Activated CD4-positive, alpha-beta T cell treated with anti-CD3 and anti-CD28 coated beads, Interleukin-2, amount 10 ng/mL, durations not matched to agents 24 days and 14 days (primary cell): ENCODE results near the gene WDR53. TPM values are rescaled to one million over a fixed set of nuclear protein-coding genes. Genes with fewer than 3 reads are reported as not detected.
"Not testable (repeated sequence)": the region's sequence is repeated elsewhere in the genome, so short reads cannot be mapped to it uniquely, and the experiment has no call there.

ENCODE experiments used
- DNase-seq: peaks from one replicate; pipeline ENCODE4 v3.0.0; 2022
- H3K27ac Mint-ChIP-seq: one replicate; pipeline ENCODE4 v1.8.0; 2022; ENCODE audit warnings: mild to moderate bottlenecking, mixed read lengths
- H3K27me3 Mint-ChIP-seq: one replicate; pipeline ENCODE4 v1.8.0; 2022; ENCODE audit warnings: mixed read lengths
- H3K36me3 Mint-ChIP-seq: one replicate; pipeline ENCODE4 v1.8.0; 2022; ENCODE audit warnings: low read depth, mild to moderate bottlenecking, mixed read lengths
- H3K4me1 Mint-ChIP-seq: one replicate; pipeline ENCODE4 v1.8.0; 2021; ENCODE audit warnings: mixed read lengths
- H3K4me3 Mint-ChIP-seq: one replicate; pipeline ENCODE4 v1.8.0; 2022; ENCODE audit warnings: mild to moderate bottlenecking, moderate library complexity, mixed read lengths
- H3K9me3 Mint-ChIP-seq: one replicate; pipeline ENCODE4 v1.8.0; 2021; ENCODE audit warnings: mixed read lengths
- intact Hi-C: fragments of 100-400 bp; cut with micrococcal nuclease; formaldehyde crosslinking; loops from one replicate; pipeline ENCODE4 v1.15.1; 2023
- total RNA-seq: library from RNA; stranded (reverse); gene quantifications from 2 replicates; pipeline ENCODE4 v1.2.3, GENCODE V29; 2022

WDR53 gene
- total RNA-seq, 1 donor from 2014 or later: 24.5 TPM

GRCh38 chr3:196596355-196596754, 28.0 kb upstream of the WDR53 start:
- peaks cover 22% of the 10 kb centered on the region for H3K27me3 Mint-ChIP-seq
- H3K4me1 Mint-ChIP-seq: peaks cover 13% of the 10 kb centered on the region
- H3K36me3 Mint-ChIP-seq: no peaks in the 10 kb centered on the region
- H3K4me3 Mint-ChIP-seq: no peak overlapping the region
- intact Hi-C loops: no loop called here
- DNase-seq: no peak
- H3K27ac Mint-ChIP-seq: no peak overlapping the region
- H3K9me3 Mint-ChIP-seq: no peaks in the 10 kb centered on the region

GRCh38 chr3:196590279-196590678, 21.9 kb upstream of the WDR53 start:
- DNase-seq: no peak
- H3K4me1 Mint-ChIP-seq: no peaks in the 10 kb centered on the region
- H3K9me3 Mint-ChIP-seq: no peaks in the 10 kb centered on the region
- peaks cover 4% of the 10 kb centered on the region for H3K36me3 Mint-ChIP-seq
- H3K4me3 Mint-ChIP-seq: no peak overlapping the region
- H3K27ac Mint-ChIP-seq: no peak overlapping the region
- intact Hi-C loops: no loop called here
- H3K27me3 Mint-ChIP-seq: peaks cover 3% of the 10 kb centered on the region

GRCh38 chr3:196585044-196585757, 16.8 kb upstream of the WDR53 start:
- Mint-ChIP-seq H3K36me3 (peaks cover 32% of the 10 kb centered on the region), H3K9me3 (no peaks in the 10 kb centered on the region), H3K27ac (no peak overlapping the region), H3K4me3 (no peak overlapping the region), H3K27me3 (no peaks in the 10 kb centered on the region), H3K4me1 (peaks cover 10% of the 10 kb centered on the region)
- intact Hi-C loops: no loop called here
- DNase-seq: no peak

- Mint-ChIP-seq H3K27ac (no peak overlapping the region), H3K36me3 (peaks cover 5% of the 10 kb centered on the region), H3K27me3 (no peaks in the 10 kb centered on the region), H3K9me3 (no peaks in the 10 kb centered on the region), H3K4me1 (peaks cover 23% of the 10 kb centered on the region), H3K4me3 (no peak overlapping the region)
- intact Hi-C loops: no loop called here
- no peak for DNase-seq
These were observed 4.0 kb upstream of the WDR53 start for GRCh38 chr3:196572389-196572788.

- Mint-ChIP-seq H3K4me1 (peaks cover 28% of the 10 kb centered on the region), H3K4me3 (peak overlapping the region; percentile 95), H3K36me3 (peaks cover 14% of the 10 kb centered on the region)
- intact Hi-C loops, H3K27me3 Mint-ChIP-seq, H3K9me3 Mint-ChIP-seq, H3K27ac Mint-ChIP-seq, DNase-seq: not testable (repeated sequence)
These were observed 2.0 kb upstream of the WDR53 start for GRCh38 chr3:196570332-196570731.

GRCh38 chr3:196569003-196569516, 706 bp upstream of the WDR53 start:
- intact Hi-C loops: loop anchor here (2.0 to 5.0 kb wide), 4 partner anchors 32 to 137 kb away; partner anchors contain the start of gene UBXN7
- H3K36me3 Mint-ChIP-seq: peaks cover 16% of the 10 kb centered on the region
- DNase-seq: peak; percentile 85

GRCh38 chr3:196563721-196564225, 4.6 kb downstream of the WDR53 start:
- Mint-ChIP-seq H3K27ac (peak overlapping the region; percentile 70), H3K36me3 (peaks cover 27% of the 10 kb centered on the region), H3K27me3 (no peaks in the 10 kb centered on the region), H3K4me3 (peak overlapping the region; percentile 57), H3K9me3 (no peaks in the 10 kb centered on the region), H3K4me1 (peaks cover 40% of the 10 kb centered on the region)
- intact Hi-C loops: no loop called here
- DNase-seq: peak; percentile 75

More at GRCh38 chr3:196569003-196569516, 706 bp upstream of the WDR53 start:
- Mint-ChIP-seq H3K4me1 (peaks cover 31% of the 10 kb centered on the region), H3K27me3 (no peaks in the 10 kb centered on the region), H3K4me3 (peak overlapping the region; percentile 95), H3K27ac (peak overlapping the region; percentile 90), H3K9me3 (no peaks in the 10 kb centered on the region)

GRCh38 chr3:196559826-196560225, 8.5 kb downstream of the WDR53 start:
- no peak for DNase-seq
- H3K27ac Mint-ChIP-seq: no peak overlapping the region
- H3K9me3 Mint-ChIP-seq: no peaks in the 10 kb centered on the region
- no peaks in the 10 kb centered on the region for H3K27me3 Mint-ChIP-seq
- H3K4me3 Mint-ChIP-seq: no peak overlapping the region
- H3K4me1 Mint-ChIP-seq: peaks cover 28% of the 10 kb centered on the region
- peaks cover 23% of the 10 kb centered on the region for H3K36me3 Mint-ChIP-seq
- intact Hi-C loops: no loop called here

GRCh38 chr3:196558476-196558875, 9.9 kb downstream of the WDR53 start:
- H3K4me1 Mint-ChIP-seq: peaks cover 18% of the 10 kb centered on the region
- H3K9me3 Mint-ChIP-seq: no peaks in the 10 kb centered on the region
- no peaks in the 10 kb centered on the region for H3K27me3 Mint-ChIP-seq
- DNase-seq: no peak
- H3K4me3 Mint-ChIP-seq: no peak overlapping the region
- intact Hi-C loops: no loop called here
- no peak overlapping the region for H3K27ac Mint-ChIP-seq
- peaks cover 28% of the 10 kb centered on the region for H3K36me3 Mint-ChIP-seq

- DNase-seq: no peak
- Mint-ChIP-seq H3K4me3 (no peak overlapping the region), H3K4me1 (peaks cover 15% of the 10 kb centered on the region), H3K27me3 (no peaks in the 10 kb centered on the region), H3K27ac (no peak overlapping the region), H3K9me3 (no peaks in the 10 kb centered on the region), H3K36me3 (peaks cover 30% of the 10 kb centered on the region)
- intact Hi-C loops: no loop called here
These were observed 11.1 kb downstream of the WDR53 start for GRCh38 chr3:196557236-196557635.

- DNase-seq: no peak
- H3K36me3 Mint-ChIP-seq: peaks cover 20% of the 10 kb centered on the region
- H3K4me3 Mint-ChIP-seq: no peak overlapping the region
- H3K9me3 Mint-ChIP-seq: peaks cover 2% of the 10 kb centered on the region
- intact Hi-C loops: no loop called here
- no peak overlapping the region for H3K27ac Mint-ChIP-seq
- no peaks in the 10 kb centered on the region for H3K27me3 Mint-ChIP-seq
- peaks cover 12% of the 10 kb centered on the region for H3K4me1 Mint-ChIP-seq
These were observed 13.1 kb downstream of the WDR53 start for GRCh38 chr3:196555295-196555694.

- H3K4me1 Mint-ChIP-seq: peaks cover 7% of the 10 kb centered on the region
- H3K4me3 Mint-ChIP-seq: no peak overlapping the region
- H3K9me3 Mint-ChIP-seq: peaks cover 8% of the 10 kb centered on the region
- peaks cover 19% of the 10 kb centered on the region for H3K36me3 Mint-ChIP-seq
- DNase-seq: no peak
- intact Hi-C loops: no loop called here
- no peaks in the 10 kb centered on the region for H3K27me3 Mint-ChIP-seq
- peak overlapping the region; percentile 39 for H3K27ac Mint-ChIP-seq
These were observed 14.1 kb downstream of the WDR53 start for GRCh38 chr3:196554205-196554604.

- Mint-ChIP-seq H3K4me1 (peaks cover 7% of the 10 kb centered on the region), H3K36me3 (peaks cover 18% of the 10 kb centered on the region), H3K27ac (no peak overlapping the region), H3K9me3 (peaks cover 8% of the 10 kb centered on the region), H3K27me3 (no peaks in the 10 kb centered on the region), H3K4me3 (no peak overlapping the region)
- DNase-seq: no peak
- intact Hi-C loops: no loop called here
These were observed 14.8 kb downstream of the WDR53 start for GRCh38 chr3:196553551-196553950.

GRCh38 chr3:196552253-196552652, 16.1 kb downstream of the WDR53 start:
- intact Hi-C loops: no loop called here
- Mint-ChIP-seq H3K9me3 (peaks cover 14% of the 10 kb centered on the region), H3K4me1 (peaks cover 7% of the 10 kb centered on the region), H3K36me3 (peaks cover 20% of the 10 kb centered on the region), H3K27me3 (no peaks in the 10 kb centered on the region), H3K27ac (no peak overlapping the region), H3K4me3 (no peak overlapping the region)
- DNase-seq: no peak
